GM12872 (cell line): Measurements from ENCODE around the gene EPHB2.

Experiments used
- TF ChIP-seq, protein P1 (sequence below): IDR thresholded peaks from 3 replicates; pipeline ENCODE4 v1.5.1; 2011; ENCODE audit warnings: low read depth, mild to moderate bottlenecking, low read length, moderate library complexity; ENCODE audit not compliant: insufficient read depth

EPHB2 gene

GRCh38 chr1:22841142-22841541 is 130.5 kb downstream of the EPHB2 start:
- TF ChIP-seq, protein P1, sequence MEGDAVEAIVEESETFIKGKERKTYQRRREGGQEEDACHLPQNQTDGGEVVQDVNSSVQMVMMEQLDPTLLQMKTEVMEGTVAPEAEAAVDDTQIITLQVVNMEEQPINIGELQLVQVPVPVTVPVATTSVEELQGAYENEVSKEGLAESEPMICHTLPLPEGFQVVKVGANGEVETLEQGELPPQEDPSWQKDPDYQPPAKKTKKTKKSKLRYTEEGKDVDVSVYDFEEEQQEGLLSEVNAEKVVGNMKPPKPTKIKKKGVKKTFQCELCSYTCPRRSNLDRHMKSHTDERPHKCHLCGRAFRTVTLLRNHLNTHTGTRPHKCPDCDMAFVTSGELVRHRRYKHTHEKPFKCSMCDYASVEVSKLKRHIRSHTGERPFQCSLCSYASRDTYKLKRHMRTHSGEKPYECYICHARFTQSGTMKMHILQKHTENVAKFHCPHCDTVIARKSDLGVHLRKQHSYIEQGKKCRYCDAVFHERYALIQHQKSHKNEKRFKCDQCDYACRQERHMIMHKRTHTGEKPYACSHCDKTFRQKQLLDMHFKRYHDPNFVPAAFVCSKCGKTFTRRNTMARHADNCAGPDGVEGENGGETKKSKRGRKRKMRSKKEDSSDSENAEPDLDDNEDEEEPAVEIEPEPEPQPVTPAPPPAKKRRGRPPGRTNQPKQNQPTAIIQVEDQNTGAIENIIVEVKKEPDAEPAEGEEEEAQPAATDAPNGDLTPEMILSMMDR = no peak

DNA sequence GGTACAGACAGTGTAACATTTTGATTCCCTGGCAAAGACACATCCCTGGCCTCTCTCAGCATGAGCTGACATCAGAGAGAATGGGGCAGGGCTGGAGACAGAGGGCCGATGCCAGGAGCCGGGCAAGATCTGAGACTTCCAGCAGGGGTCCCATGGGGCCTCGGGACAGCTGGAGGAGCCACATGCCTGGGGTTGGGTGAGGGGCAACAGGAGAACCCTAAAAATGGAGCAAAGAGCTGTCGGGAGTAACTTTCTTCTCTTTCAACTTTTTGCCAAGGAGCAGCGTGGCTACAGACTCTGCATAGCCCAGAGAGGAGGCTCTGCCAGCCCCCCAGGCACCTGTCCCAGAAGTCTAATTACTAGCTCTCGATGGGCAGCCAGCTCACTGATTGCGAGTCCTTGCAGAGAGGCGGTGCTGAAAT is 131.2 kb downstream of the EPHB2 start:
- TF ChIP-seq, protein P1 = no peak

DNA sequence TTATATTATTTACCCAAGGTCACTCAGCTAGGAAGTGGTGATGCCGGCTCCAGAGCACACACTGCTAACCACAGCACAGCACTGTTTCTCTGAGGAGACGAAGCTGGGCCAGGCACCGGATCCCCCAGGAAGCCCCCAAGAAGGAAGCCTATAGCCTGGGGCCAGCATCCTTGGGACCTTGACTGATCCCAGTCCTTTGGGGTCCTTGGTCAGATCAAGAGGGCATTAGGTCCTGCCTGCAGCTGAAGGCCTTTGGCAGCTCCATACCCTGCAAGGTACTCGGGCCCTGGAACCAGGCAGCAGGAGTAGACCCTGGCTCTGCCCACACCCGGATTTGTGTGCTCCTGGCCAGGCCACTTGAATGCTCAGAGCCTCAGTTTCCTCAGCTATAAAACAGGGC is 134.0 kb downstream of the EPHB2 start:
- TF ChIP-seq, protein P1 = no peak

GRCh38 chr1:22845398-22845935 is 134.8 kb downstream of the EPHB2 start:
- TF ChIP-seq, protein P1 = no peak

DNA sequence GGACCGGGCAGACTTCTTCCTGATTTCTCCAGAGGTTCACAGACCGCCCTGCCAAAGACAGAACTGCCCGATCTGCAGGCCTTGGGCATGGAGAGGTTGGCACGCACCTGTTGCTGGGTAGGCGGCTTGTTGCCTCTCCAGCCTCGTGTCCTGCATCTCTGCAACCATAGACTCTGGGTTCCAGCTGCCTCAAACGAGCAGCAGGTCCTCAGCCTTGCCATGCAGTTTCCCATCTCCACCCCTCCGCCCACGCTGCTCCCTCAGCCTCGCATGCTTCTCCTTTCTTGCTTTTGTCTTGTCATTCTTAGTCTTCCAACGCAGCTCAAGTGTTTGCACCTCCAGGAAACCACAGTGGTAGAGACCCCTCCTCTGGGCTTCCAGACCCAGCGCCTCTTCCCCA is 135.8 kb downstream of the EPHB2 start:
- TF ChIP-seq, protein P1 = no peak

GRCh38 chr1:22847249-22847648 is 136.6 kb downstream of the EPHB2 start:
- TF ChIP-seq, protein P1 = no peak

DNA sequence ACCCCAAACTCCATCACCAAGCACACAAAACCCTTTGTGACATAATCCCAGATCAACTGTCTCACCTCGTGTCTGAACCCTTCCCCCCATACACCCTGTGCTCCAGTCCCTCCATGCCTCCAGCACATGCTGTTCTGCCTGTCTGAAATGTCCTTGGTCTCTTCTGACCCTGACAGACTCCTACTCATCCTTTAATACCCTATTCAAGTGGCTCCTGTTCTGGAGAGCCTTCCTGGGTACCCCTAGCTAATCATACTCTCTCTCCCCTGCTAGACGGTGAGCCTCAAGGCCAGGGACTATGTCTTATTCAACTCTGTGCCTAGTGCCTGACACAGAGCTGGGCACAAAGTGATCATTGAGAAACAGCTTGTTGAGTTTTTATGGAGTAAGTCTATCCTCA is 137.1 kb downstream of the EPHB2 start:
- TF ChIP-seq, protein P1 = no peak
